KMS-11 (cell line): ENCODE measurements around the gene DISP3.

Source experiments
- H2AFZ ChIP-seq: fragments of 200-600 bp; sonication (generic); 2 replicates; pipeline ENCODE4 v1.6.1; 2016; ENCODE audit warnings: antibody characterized with exemption, mixed run types, low read depth
- H3K27ac ChIP-seq: fragments of 200-600 bp; sonication (generic); 2 replicates; pipeline ENCODE4 v1.6.1; 2016; ENCODE audit warnings: mild to moderate bottlenecking, mixed run types
- H3K27me3 ChIP-seq: fragments of 200-600 bp; sonication (generic); 2 replicates; pipeline ENCODE4 v1.6.1; 2017; ENCODE audit warnings: mild to moderate bottlenecking, low read depth, mixed run types, moderate library complexity; ENCODE audit not compliant: insufficient read depth
- H3K36me3 ChIP-seq: fragments of 200-600 bp; sonication (generic); 2 replicates; pipeline ENCODE4 v1.6.1; 2017; ENCODE audit warnings: mild to moderate bottlenecking, mixed run types; ENCODE audit not compliant: insufficient read depth
- H3K4me1 ChIP-seq: fragments of 200-600 bp; sonication (generic); 2 replicates; pipeline ENCODE4 v1.6.1; 2016; ENCODE audit warnings: mild to moderate bottlenecking, low read depth, mixed run types; ENCODE audit not compliant: poor library complexity, severe bottlenecking
- H3K4me2 ChIP-seq: fragments of 200-600 bp; sonication (generic); 2 replicates; pipeline ENCODE4 v1.7.0; 2016; ENCODE audit warnings: mild to moderate bottlenecking, mixed run types
- H3K4me3 ChIP-seq: fragments of 200-600 bp; sonication (generic); IDR thresholded peaks from 2 replicates; pipeline ENCODE4 v1.6.1; 2017; ENCODE audit warnings: low read depth, low read length, mixed read lengths; ENCODE audit not compliant: insufficient read depth
- H3K79me2 ChIP-seq: fragments of 200-600 bp; sonication (generic); 2 replicates; pipeline ENCODE4 v1.6.1; 2016; ENCODE audit warnings: low read depth, mixed run types; ENCODE audit not compliant: insufficient read depth
- H3K9ac ChIP-seq: fragments of 200-600 bp; sonication (generic); 2 replicates; pipeline ENCODE4 v1.6.1; 2016; ENCODE audit warnings: mild to moderate bottlenecking, mixed run types
- H4K20me1 ChIP-seq: fragments of 200-600 bp; sonication (generic); 2 replicates; pipeline ENCODE4 v1.6.1; 2016; ENCODE audit warnings: mild to moderate bottlenecking, mixed run types; ENCODE audit not compliant: insufficient read depth
- CTCF ChIP-seq: fragments of 200-600 bp; sonication (generic); conservative IDR thresholded peaks from 2 replicates; pipeline ENCODE4 v1.6.1; 2017; ENCODE audit warnings: low read depth, mild to moderate bottlenecking, antibody characterized with exemption, low read length, moderate library complexity, mixed read lengths

The DISP3 gene

DNA sequence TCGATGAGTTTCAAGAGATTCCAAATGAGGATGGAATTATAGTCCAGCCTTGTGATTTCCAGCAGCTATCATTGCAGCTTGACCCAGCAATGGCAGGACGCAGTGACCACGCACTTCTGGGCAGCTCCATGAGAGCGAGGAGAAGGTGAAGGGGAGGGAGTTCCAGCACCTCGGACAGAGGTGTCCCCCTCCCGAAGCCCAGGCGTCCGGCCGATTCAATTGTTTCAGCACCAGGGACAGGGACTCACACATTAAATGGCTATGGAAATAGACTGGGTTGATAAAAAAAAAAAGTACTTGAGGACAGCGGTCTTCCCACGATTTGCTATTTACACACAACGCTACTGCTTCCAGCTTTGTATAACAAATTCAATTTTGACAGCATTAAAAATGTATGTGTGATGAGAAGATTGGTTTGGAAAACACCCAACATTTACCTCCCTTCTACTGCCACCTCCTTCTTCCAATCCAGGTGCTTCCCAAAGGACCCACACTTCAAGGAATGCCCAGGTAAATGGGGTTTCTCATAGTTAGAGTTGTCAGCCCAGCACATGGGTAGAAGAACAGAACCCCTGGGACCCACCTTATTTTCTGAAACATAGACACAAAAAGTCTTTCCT, 71.8 kb downstream of the DISP3 start:
- Histone ChIP-seq H3K9ac (no peak overlapping the region), H3K4me3 (no peak overlapping the region), H3K27me3 (peaks cover 65% of the 10 kb centered on the region), H3K4me1 (no peaks in the 10 kb centered on the region), H3K36me3 (no peaks in the 10 kb centered on the region), H2AFZ (no peak overlapping the region), H3K79me2 (no peaks in the 10 kb centered on the region), H3K27ac (no peak overlapping the region), H4K20me1 (no peaks in the 10 kb centered on the region), H3K4me2 (no peak overlapping the region)
- TF ChIP-seq CTCF: no peak

DNA sequence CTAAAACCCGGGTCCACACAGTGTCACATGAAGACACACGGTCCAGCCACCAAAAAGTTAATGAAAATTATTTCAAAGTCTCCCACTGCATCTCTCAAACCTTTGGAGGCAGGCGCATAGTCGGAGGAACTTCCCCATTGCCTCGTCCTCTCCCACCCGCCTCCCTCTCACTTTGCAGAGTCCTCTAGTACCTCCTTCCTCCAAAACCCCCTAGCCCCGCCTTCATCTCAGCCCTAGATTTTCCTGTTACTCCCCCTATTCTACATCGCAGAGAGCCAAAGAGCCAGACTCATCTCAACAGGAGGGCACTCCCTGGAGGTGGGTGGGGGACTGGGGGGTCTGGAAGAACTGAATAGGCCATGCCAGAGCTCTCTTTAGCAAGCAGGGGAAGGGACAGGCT, 79.3 kb downstream of the DISP3 start:
- Histone ChIP-seq H3K79me2 (no peaks in the 10 kb centered on the region), H4K20me1 (no peaks in the 10 kb centered on the region), H3K27ac (no peak overlapping the region), H3K4me1 (peaks cover 16% of the 10 kb centered on the region), H2AFZ (no peak overlapping the region), H3K4me2 (no peak overlapping the region), H3K27me3 (peaks cover 27% of the 10 kb centered on the region; the same call in 1 of the 2 replicates), H3K4me3 (no peak overlapping the region), H3K36me3 (no peaks in the 10 kb centered on the region), H3K9ac (no peak overlapping the region)
- TF ChIP-seq CTCF: no peak

- H3K9ac ChIP-seq: no peak overlapping the region
- no peak overlapping the region for H2AFZ ChIP-seq
- peaks cover 27% of the 10 kb centered on the region; the same call in 1 of the 2 replicates for H3K27me3 ChIP-seq
- no peaks in the 10 kb centered on the region for H3K79me2 ChIP-seq
- no peak overlapping the region for H3K4me2 ChIP-seq
- H3K4me3 ChIP-seq: no peak overlapping the region
- no peaks in the 10 kb centered on the region for H3K36me3 ChIP-seq
- H3K27ac ChIP-seq: no peak overlapping the region
- peaks cover 24% of the 10 kb centered on the region for H3K4me1 ChIP-seq
- TF ChIP-seq CTCF: no peak
- H4K20me1 ChIP-seq: no peaks in the 10 kb centered on the region
These were observed 80.1 kb downstream of the DISP3 start for GRCh38 chr1:11558871-11559590.

DNA sequence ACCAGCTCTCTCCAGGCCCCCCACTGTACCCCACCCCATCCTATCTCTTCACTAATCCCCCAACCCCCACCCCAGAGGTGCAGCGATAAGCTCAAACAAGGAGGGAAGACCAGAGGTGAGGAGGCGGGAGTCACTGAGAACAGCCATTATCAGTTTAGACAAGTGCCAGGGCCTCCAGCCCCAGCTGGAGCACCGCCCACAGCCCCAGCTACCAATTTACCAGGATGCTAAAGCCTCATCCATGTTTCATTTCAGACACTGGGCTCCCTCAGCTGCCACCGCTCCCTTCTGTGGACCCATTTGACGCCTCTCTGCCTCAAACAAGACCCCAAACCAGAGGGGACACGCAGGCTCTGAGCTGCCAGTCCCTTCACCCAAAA, 80.6 kb downstream of the DISP3 start:
- Histone ChIP-seq H2AFZ (no peak overlapping the region), H3K27ac (no peak overlapping the region), H3K4me1 (peaks cover 29% of the 10 kb centered on the region), H3K4me2 (no peak overlapping the region), H3K9ac (no peak overlapping the region), H3K4me3 (no peak overlapping the region), H3K79me2 (no peaks in the 10 kb centered on the region), H4K20me1 (no peaks in the 10 kb centered on the region), H3K36me3 (no peaks in the 10 kb centered on the region), H3K27me3 (peaks cover 27% of the 10 kb centered on the region; the same call in 1 of the 2 replicates)
- TF ChIP-seq CTCF: no peak
